Measurements from ENCODE around the gene STK32C.

The STK32C gene

DNA sequence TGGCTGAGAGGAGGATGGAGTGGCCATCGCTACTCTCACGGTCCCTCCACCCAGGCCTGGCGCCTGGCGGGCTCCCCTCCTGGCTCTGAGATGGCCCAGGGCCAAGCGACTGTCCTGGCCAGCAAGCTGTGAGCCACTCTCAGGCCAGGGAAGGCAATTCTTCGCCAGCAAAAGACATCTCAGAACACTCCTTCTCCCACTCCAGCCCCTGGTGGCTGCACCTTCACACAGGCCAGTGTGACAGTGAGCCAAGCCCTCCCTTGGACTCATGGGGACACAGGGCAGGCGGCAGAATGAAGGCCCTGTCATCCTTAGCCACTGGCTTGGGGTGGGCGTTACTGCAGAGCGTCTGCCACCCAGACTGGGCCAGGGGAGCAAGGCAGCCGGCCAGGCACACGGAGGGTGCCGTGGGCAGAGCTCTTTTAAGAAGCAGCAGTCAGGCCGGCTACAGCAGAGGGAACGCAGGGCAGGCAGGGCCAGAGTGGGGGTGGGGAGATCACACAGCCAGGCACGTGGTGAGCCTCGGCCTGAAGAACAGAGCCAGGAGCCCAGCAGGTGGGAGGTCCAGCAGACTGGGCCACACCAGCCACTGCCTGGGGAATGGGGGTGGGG lies 14.4 kb downstream of the STK32C start:
- TF ChIP-seq, protein P1, sequence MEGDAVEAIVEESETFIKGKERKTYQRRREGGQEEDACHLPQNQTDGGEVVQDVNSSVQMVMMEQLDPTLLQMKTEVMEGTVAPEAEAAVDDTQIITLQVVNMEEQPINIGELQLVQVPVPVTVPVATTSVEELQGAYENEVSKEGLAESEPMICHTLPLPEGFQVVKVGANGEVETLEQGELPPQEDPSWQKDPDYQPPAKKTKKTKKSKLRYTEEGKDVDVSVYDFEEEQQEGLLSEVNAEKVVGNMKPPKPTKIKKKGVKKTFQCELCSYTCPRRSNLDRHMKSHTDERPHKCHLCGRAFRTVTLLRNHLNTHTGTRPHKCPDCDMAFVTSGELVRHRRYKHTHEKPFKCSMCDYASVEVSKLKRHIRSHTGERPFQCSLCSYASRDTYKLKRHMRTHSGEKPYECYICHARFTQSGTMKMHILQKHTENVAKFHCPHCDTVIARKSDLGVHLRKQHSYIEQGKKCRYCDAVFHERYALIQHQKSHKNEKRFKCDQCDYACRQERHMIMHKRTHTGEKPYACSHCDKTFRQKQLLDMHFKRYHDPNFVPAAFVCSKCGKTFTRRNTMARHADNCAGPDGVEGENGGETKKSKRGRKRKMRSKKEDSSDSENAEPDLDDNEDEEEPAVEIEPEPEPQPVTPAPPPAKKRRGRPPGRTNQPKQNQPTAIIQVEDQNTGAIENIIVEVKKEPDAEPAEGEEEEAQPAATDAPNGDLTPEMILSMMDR (IDR thresholded peaks at IDR 0.05; ENCODE audit: borderline replicate concordance, control extremely low read depth, extremely low read depth, insufficient read depth, missing control alignments), result no peak
- in situ Hi-C loops (cut with MboI; ENCODE audit: low sequenced_read_pairs, unreplicated experiment), result no loop called here

DNA sequence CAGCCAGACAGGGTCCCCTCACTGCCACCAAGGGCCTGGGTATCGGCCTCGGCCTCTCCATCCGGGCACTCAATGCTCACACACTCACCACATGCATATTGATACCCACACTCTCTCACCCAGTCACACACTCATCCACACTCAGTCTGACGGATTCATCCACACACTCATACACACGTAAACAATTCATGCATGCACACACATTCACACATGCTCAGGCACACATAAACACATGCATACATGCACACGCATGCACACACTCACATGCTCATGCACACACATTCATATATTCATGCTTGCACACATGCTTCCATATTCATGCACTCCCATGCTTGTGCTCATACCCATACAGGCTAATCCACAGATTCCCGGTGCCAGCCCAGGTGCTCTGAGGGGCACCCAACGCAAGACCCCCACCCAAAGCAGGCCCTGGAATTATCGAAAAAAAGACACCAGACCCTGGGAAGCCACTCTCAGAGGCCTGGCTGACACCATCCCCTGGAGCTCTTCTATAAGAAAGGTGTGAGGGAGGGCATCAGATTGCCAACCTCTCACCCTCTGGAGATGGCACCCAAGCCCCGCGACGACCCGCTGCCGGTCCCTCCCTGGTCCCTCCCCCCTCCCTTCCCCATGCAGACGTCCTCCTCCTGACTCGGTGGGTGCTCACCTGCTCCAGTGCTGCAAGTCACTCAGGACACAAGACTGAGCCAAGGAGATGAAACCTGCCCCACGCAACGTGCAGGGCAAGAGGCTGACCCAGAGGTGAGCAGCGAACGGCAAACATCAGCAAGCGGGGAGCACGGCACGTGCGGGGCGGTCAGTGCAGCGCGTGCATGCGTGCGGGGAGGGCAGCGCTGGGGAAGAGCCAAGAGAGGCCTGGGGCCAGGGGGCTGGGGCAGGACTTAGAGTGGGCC lies 15.2 kb downstream of the STK32C start:
- no peak for DNase-seq (ENCODE audit: low spot score)
- in situ Hi-C loops (cut with MboI; ENCODE audit: low sequenced_read_pairs, unreplicated experiment), result no loop called here

More for the DNA sequence above, 14.4 kb downstream of the STK32C start:
- no peak for DNase-seq (ENCODE audit: low spot score)

DNA sequence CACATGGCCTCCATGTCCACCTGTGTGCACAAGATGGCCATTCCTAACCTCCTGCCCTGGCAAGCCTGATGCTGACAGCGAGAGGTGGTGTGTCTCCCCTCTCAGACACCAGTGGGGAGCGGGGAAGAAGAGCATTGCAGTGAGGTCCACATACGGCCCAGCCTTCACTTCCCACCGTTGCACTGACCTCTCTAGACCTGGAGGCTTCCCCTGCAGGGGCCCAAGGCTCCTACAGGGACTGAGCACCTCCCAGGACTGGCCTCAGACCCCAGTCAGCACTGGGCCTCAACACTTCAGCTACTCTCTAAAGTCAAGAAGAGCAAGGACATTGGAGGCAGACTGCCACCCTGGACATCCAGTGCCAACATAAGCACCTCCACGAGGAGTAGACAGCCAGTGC lies 15.9 kb downstream of the STK32C start:
- in situ Hi-C loops (cut with MboI; ENCODE audit: low sequenced_read_pairs, unreplicated experiment), result no loop called here
- TF ChIP-seq, protein P1 (IDR thresholded peaks at IDR 0.05; ENCODE audit: borderline replicate concordance, control extremely low read depth, extremely low read depth, insufficient read depth, missing control alignments), result no peak
- DNase-seq (ENCODE audit: low spot score), result no peak

More for the DNA sequence above, 15.2 kb downstream of the STK32C start:
- TF ChIP-seq, protein P1 (IDR thresholded peaks at IDR 0.05; ENCODE audit: borderline replicate concordance, control extremely low read depth, extremely low read depth, insufficient read depth, missing control alignments), result no peak

DNA sequence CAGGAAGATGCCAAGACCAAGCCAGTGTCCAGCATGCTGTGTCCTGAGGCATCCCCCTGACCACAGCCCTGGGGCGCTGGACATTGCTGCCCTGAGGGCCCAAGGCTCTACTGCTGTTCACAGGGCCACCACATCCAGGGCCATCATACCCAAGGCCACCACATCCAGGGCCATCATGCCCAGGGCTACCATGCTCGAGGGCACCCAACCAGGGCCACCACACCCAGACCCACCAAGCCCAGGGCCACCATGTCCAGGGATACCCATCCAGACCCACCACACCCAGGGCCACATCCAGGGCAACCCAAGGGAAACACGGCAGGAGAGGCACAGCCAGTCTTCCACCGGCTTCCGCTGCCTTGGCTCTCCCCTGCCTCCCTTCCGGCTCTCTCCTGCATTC lies 17.1 kb downstream of the STK32C start:
- in situ Hi-C loops (cut with MboI; ENCODE audit: low sequenced_read_pairs, unreplicated experiment), result no loop called here
- DNase-seq (ENCODE audit: low spot score), result no peak
- TF ChIP-seq, protein P1 (IDR thresholded peaks at IDR 0.05; ENCODE audit: borderline replicate concordance, control extremely low read depth, extremely low read depth, insufficient read depth, missing control alignments), result no peak

DNA sequence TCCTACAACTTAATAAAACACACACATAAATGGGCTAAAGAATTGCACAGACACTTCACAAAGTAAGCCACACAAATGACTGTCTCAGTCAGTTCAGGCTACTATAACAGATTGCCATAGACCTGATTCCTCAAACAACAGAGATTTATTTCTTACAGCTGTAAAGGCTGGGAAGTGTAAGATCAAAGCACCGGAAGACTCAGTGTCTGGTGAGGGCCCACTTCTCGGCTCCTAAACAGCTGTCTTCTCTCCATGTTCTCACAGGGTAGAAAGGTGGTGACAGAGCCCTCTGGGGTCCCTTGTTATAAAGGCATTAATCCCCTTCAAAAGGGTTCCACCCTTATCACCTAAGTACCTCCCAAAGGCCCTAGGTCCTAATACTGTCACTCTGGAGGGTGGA lies 18.3 kb downstream of the STK32C start:
- no peak for DNase-seq (ENCODE audit: low spot score)
- TF ChIP-seq, protein P1 (IDR thresholded peaks at IDR 0.05; ENCODE audit: borderline replicate concordance, control extremely low read depth, extremely low read depth, insufficient read depth, missing control alignments), result no peak
- in situ Hi-C loops (cut with MboI; ENCODE audit: low sequenced_read_pairs, unreplicated experiment), result no loop called here

DNA sequence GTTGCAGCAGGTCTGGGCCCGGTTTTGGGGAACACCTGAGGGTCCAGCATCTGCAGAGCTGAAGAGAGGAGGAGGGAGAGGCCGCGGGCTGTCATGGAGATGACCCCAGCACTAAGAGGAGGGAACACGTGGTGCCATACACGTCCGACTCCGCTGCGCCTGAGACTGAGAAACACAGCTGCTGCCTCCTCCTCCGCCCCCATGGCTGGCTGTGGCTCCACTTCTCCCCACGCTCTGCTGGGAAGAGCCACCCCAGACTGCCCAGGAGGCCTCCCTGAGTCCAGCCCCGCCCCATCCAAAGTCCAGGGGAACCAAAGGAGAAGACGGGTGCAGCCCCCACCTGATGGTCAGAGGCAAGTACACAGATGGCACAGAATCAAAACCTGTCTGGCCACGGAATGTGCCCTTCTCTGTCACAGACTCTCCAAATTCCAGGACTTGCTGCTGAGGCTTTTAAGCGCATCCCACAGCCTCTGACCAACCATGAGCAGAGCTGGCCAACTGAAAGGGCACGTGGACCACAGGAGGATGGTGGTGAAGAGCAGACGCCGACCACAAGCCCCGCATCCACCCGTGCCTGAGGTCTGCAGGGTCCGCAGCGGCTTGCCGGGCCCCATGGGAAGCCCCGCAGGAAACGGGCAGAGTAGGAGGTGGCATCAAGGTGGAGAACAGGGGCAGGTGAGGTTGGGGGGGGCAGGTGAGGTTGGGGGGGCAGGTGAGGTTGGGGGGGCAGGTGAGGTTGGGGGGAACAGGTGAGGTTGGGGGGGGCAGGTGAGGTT lies 24.0 kb downstream of the STK32C start:
- in situ Hi-C loops (cut with MboI; ENCODE audit: low sequenced_read_pairs, unreplicated experiment), result no loop called here
- TF ChIP-seq, protein P1 (IDR thresholded peaks at IDR 0.05; ENCODE audit: borderline replicate concordance, control extremely low read depth, extremely low read depth, insufficient read depth, missing control alignments), result no peak
- no peak for DNase-seq (ENCODE audit: low spot score)

Data from GM13976 (cell line).